ENCODE results near the gene GRIN2A.
"Not testable (repeated sequence)": the region's sequence is repeated elsewhere in the genome, so short reads cannot be mapped to it uniquely, and the experiment has no call there.

Gene GRIN2A

DNA sequence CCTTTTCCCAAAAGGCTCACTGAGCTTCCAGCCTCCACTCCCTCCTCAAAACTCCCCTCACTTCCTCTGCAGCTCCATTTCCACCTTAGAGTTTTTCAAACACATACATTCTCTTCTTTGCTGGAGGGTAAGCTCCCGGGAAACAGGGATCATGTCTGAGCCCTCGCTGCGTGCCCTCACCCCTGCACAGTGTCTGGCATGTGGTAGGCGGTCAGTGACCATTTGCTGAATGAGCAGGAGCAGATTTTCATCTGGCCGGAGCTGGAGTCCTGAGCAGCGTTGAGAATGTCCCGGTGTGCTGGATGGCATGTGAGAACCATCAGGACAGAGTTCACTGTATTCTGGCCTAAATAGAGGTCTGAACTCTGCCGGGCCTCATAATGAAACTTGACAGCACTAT, 274.5 kb downstream of the GRIN2A start:
- no peak for DNase-seq

DNA sequence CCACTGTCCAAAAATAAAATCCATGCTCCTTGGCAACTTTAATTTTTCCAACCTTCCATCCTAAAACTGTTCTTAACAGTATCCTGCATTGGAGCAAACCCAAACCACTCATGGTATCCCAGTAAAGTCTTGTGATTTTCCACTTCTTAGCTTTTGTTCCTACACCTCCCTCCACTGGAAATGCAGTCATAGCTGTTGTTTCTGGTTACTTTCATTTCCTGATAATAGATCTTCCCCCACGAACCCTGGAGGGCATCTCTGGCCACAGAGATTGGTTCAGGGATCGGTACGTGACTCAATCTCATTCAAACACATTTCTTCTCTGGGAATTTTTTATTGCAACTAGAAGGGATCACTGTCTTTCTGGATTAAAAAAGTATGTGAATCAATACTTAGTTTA, 276.0 kb downstream of the GRIN2A start:
- no peak for DNase-seq

DNA sequence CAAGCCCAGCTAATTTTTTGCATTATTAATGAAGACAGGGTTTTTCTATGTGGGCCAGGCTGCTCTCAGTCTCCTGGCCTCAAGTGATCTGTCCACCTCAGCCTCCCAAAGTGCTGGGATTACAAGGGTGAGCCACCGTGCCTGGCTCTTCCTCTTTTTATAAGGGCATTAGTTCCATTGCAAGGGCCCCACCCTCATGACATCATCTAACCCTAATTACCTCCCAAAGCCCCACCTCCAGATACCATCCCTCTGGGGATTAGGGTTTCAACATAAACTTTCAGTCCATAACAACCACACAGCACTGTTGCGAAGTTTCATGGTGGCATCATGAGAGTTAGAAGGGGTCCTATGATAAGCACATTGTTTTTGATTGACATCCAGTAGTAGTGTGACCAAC, 277.7 kb downstream of the GRIN2A start:
- no peak for DNase-seq

DNA sequence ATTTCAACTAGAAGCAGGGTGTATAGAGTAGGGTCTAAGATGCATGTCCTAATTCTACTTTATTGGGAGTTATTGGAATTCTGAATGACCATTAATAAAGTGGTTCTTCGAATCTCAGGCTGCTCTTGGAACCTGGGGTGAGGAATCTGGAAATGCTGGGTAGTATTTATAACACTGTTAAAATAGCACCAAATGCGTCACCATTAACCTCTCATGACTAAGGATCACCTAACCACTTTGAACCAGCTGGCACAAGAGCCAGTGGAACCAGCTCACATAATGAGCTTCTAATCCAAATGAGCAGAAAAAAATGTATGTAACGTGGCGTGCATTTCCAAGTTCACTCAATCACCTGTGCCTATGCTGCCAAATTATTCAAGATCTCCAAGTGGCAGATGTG, 281.7 kb downstream of the GRIN2A start:
- DNase-seq: no peak

DNA sequence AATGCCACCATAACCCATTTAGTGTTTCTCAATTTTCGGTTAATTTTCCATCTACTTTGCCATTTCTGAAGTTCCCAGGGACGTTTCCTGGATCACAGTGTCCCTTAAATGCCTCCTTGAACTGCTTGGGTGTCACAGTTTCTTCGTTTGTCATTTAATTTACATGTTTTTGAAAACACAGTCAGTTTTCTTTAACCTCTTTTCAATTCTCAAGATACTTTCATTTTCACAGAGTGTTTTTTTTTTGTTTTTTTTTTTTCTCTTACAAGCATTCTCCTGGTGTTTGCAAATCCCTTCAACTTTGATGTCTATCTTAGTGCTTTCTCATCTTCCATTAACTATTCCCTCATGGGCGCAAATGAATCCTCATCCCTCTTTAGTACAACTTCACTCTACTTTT, 283.7 kb downstream of the GRIN2A start:
- no peak for DNase-seq

DNA sequence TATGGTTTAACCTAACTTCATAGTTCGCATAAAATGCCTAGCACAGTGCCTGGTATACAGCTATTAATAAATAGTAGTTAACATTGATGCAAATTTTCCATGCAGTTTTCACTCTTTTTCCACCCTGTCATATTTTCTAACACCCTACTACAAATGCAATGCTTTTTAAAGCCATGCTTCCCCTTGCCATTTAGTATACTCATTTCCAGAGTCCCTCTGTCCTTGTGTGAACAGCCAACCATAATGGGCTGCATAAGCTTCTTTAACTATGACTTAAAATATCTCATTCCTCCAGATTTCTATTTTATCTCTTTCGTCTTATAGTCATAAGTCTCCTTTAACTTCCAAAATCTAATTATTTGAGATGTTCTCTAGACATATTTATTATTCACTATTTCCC, 284.1 kb downstream of the GRIN2A start:
- no peak for DNase-seq

DNA sequence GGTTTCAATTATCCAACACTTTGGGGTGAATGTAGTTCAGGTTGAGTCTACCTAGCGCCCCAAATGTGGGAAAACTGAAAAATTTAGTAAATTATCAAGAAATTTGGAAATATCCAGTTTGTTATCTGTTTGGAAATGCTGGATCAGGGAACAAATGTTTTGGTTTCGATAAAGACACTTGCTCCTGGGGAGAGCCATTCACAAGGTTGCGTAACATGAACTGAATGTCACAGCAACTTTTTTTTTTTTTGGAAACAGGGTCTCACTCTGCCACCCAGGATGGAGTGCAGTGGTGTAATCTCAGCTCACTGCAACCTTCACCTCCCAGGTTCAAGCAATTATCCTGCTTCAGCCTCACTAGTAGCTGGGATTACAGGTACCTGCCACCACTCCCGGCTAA, 286.4 kb downstream of the GRIN2A start:
- DNase-seq: no peak

DNA sequence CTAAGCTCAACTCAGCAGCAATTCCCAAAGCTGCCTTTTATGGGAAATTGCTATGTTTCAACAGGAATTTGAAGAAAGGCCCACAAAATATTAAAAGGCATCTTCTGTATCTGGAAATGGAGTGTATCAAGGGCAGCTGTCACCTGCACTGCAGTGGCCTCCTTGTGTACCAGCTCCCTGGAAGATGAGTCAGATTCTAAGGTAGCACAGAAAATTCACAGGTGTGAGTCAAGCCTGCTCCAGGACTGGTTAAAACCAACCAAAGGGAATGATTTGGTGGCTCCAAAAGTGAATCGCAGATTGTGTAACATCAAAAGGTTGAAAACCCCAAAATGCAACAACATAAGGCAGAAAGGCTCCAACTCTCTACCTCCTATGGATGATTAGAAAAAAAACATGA, 296.4 kb downstream of the GRIN2A start:
- no peak for DNase-seq

DNA sequence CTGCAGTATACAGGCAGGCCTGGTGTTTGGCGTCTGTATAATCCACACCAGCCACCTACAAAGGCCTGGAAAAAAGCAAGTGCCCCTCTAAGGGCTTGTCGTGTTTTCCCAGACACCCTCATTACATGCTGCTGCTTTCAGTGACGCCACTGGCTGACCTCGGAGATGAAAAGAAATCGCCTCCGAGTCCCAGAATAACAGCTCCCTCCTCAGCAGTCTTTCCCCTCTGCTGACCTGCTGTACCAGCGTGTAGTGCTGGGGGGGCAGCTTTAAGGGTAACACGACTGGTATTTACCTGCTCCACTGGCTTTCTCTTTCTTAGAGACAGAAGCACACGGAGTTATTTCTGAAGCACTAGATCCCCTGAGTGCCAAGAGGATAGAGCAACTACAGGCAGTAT, 296.8 kb downstream of the GRIN2A start:
- no peak for DNase-seq

DNA sequence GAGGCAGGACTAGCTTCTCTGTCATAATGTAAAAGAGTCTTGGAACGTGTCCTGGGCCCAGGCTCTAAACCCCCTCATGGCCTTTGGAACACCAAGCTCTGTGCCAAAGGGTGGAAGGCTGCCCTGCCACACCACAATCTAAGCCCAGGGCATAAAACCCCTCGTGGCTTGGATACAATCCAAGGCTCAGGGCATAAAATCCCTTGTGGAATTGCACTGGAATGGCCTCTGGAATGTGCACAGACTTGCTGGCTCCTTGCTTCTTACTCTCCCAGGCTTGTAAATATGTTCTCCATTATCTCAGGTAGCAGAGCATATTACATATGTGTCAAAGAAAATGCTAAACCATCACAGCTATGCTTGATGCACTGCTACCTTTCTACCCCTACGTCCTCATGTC, 306.2 kb downstream of the GRIN2A start:
- DNase-seq: not testable (repeated sequence)

DNA sequence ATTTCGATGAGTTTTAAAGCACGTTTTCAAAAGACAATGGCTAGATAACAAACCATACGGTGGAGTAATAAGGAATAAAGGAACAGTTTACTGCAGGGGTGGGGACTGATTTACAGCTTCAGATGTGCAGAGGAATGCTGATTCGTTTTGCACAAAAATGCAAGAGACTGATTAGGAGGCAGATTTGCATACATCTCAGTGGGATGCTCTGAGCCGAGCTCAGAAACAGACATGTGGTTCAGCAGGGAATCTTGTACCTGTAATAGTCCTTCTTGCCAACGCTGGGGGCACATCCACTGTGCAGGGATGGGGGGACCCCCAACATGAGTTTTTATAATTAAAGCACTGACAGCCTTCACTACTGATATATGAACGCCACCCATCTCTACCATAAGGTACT, 308.0 kb downstream of the GRIN2A start:
- no peak for DNase-seq

DNA sequence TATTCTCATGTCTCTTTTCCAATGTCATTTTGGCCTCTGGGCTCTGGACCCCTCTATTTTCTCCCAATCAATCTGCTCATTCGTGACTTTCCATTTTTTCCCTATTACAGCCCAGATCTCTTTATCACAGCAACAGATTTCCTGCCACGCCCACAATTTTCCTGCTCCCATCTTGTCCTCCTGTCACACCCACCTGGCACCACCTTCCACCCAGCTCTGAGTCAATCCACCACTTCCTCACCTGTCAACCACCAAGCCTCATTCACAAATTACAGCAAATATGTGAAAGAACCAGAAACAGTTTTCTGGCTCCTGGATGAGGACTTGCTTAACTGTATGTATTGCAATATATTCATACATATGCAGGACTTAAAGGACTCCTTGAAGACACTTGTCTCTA, 311.3 kb downstream of the GRIN2A start:
- DNase-seq: no peak

DNA sequence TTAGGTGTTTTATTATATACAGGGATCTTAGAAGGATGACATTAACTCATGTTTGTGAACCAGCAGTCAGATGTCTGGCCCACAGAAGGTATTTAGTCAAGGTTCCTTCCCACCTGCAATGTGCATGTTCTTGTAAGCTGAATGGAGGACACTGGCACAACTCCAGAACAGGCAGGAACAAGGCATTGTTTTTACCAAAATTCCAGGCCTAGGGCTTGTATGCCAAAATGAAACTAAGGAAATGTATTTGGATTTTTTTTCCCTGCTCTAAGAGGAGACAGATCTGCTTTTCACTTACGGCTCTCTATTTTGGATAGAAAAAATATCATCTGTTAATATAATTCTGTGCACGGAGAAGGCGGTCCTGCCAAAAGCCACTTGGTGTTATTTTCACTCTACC, 312.5 kb downstream of the GRIN2A start:
- no peak for DNase-seq

DNA sequence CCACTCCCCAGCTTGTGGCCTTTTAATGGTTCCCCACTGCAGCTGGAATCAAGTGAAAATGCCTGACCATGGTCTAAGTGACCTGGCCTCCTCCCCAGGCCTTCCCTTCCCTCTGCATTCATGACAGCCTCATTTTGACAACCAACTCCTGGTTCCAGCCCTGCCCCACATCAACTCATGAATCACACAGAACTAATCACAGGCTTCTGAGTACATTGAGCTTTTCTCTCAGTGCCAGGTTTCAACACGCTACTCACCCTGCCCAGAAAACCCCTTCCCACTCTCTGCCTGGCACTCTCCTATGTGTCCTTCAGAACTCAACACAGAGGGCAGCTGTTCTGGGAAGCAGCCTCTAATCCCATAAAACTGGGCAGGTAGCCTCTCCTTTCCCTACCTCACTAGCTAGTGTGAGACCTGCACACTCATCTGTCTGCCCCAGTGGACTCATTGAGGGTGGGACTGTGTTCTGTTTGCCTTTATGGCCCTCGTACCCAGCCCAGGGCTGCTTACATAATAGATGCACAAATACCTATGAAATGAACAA, 313.6 kb downstream of the GRIN2A start:
- no peak for DNase-seq

DNA sequence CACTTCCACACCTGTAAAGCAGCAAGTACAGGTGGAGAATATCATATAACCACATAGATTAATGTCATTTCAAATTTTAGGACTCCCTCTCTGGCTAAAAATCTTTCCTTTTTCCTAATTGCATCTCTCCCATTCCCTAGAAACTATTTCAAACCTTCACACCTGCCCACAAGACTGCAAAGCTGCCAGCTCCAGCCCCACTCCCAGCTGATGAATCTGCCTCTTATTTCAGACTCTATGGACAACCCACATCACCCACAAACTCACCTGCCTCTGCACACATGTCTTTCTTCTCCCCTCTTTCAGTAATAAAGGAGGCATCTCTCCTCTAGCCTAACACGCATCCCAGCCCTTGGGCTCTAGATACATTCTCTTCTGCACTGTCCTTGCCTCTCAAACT, 315.1 kb downstream of the GRIN2A start:
- no peak for DNase-seq

DNA sequence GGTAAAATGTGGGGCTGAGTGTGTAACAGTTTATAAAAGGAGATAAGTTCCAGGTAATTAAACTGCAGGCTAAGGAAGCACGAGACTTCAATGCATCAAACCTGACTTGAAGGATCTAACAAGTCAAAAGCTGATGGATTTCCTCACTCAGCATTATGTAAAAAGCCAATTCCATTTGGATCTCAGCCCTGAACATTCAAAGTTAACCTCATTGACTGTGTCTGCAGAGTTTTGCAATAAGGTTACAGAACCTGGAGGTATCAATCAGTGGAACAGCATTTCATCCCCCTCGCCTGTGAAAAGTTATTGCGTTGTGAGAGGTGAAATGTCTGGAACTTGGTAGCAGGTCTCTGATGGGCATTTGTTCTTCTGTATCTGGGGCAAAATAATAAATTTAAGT, 317.8 kb downstream of the GRIN2A start:
- no peak for DNase-seq

DNA sequence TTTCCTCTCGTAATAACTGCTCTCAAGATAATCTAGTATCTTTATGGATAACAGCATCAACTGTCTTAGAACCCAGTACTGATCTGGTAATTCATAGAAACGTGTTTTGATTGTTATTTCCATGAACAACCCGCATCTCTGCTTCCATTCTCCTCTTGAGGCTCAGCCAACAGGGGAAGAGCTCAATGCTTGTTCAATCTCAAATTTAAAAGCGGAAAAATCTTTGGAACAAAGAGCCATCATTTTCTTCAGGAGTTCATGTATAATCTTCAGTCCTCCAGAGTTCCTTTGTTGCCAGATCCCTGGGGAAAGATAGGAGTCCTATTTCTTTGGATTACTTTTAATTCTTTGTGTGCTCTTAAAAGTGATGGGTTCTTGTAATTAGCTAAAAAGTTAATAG, 319.9 kb downstream of the GRIN2A start:
- no peak for DNase-seq

DNA sequence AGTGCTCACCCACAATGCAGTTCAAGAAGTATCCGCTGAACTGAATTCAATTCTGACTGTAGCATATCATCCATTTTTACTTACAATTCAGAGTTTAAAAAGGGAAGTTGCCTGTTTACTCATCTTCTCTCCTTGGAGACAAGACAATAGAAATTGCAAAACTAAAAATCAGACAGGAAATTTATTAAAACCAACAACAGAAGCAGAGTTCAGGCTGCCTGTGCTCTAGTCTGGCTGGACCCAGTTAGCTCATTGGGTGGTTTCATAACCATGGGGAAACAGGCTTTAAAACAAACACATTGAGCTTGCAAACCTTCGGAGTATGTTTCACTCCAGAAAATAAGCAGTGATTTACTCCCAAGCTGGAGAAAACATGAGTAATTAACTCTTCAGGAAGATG, 321.4 kb downstream of the GRIN2A start:
- no peak for DNase-seq

DNA sequence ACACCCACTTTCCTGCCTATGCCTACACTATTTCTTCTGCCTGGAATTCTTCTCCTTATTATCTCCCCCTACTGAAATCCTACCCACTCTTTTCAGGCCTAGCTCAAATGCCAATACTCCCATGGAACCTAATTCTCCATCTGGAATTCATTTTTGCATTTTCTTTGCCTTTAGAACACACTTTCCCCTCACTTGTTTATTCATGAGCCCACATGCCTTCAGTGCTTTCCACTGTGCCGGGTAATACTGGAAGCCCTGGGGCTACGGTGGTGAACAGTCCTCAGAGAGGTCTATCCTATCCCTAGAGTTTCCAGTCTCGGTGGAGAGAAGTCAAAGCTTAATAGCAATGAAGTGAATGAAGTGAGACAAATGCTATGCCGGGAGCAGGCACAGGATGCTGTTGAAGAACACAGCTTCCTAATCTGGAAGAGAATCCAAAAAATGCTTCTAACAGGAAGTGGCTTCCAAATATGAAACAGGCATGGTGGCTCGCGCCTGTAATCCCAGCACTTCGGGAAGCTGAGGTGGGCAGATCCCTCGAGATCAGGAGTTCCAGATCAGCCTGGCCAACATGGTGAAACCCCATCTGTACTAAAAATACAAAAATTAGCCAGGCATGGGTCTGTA, 322.4 kb downstream of the GRIN2A start:
- DNase-seq: no peak

DNA sequence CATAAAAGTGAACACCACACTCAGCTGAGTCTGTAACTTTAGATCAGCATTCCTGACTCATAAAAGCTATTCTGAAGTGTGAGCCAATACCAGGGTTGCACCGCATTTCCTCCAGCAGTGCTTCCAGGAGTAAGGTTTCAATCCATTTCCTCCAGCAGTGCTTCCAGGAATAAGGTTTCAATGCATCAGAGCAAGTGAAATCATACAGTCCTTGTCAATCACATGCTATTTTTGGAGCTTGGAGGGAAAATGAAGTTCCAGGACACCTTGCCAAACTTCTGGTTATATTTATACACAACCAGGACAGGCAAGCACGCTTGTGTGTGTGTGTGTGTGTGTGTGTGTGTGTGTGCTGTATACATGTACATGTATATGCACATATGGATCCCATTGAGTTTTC, 327.6 kb downstream of the GRIN2A start:
- DNase-seq: no peak

DNA sequence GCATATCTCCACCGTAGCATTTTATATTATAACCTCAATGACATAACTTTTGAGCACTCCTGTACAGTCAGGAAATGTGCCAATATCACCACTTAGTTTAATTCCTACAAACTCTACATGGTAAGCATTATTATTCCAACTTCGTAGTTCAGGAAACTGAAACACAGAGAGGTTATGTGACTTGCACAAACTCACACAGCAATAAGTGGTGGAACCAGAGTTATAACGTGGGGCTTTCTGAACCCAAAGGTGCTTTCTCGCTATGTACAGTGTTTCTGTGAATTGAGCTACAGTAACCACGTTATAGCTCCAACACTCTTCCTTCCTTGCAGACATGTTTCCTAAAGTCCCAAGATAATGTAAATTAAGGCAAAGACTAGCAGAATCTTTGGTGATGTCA, 330.2 kb downstream of the GRIN2A start:
- no peak for DNase-seq

DNA sequence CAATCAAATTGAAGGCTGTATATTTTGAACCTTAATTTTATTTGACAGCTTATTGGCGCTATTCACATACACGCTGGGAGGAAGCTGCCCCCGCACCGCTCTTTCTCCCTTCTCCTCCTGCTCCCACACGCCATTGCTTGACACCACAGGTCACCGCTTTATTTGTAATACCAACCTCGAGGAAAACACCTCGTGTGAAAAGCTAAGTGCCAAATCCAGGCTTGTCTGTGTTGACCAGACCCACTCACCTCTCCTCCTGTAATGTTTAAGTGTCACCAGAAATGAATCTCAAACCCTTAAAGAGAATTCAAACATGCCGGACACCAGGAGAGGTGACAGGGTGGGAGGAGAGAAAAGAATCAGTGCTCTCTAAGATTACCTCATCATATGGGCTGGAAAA, 331.4 kb downstream of the GRIN2A start:
- no peak for DNase-seq

DNA sequence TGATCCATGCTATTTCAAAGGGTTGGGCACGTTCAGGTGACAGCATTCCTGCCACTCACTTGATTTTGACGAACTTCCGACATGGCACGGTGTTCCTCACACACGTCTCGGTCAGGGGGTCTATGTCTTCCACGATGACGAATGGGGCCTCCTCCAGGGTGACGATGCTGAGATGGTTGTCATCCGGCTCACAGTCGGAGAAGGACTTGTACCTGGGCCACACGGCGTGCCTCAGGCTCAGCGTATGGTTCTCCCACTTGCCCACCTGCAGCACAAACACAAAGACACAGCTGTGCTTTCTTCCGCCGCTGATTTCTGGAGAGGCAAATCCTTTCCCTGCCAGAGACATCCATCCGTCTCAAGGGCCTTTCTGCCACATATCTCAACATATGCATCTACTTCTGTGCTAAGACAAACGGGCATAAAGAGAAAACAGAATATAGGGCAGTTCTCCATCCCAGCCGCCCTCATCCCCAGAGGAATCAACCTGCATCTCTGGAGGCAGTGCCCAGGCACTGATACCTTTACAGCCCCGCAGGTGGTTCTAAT, 332.5 kb downstream of the GRIN2A start:
- DNase-seq: no peak

DNA sequence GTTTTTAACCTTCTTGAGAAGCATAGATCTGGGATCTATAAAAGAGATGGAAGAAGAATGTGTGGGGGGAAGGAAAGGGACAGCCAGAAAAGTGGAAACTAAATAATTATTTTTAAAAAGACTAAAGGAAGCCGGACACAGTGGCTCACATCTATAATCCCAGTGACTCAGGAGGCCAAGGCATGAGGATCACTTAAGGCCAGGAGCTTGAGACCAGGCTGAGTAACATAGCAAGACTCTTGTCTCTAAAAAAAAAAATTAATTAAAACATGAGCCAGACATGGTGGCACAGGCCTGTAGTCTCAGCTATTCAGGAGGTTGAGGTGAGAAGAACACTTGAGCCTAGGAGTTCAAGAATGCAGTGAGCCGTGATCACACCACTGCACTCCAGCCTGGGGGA, 335.1 kb downstream of the GRIN2A start:
- DNase-seq: no peak

DNA sequence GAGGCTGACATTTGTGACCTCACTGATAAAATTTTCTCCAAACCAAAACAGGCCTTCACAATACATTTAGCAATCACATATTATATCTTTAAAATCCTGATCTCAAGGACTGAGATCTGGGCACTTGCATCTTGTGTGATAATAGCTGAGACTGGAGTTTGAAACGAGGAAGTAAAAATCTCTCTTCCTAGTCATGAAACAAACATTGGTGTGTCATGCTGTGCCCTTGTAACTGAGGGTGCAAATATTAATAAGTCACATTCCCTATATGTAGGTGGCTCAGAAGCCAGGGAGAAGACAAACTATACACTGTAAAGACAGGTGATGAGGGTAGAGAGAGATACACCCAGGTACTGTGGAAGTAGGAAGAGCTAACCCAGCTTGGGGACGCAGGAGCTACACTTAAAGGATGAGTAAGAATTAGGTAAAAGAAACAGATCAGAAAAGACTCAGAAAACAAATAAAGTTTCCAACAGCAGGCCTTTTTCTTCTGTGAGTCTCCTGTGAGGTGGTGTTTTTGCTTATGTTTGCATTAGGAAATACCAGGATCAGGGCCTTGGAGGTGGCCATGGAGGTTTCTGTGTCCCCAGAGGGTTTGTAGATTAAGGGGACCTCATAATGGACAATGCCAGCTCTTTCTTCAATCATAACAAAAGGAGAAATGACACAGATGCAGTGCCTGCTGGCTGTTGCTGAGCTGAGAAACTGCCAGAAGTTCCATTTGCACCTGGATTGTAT, 335.7 kb downstream of the GRIN2A start:
- DNase-seq: no peak
